GM19193 (cell line): ENCODE data around the gene MICAL1.
A peak's percentile ranks its signal among the peaks of the same experiment; 100 is the strongest.

Source experiments
- POLR2A ChIP-seq: IDR thresholded peaks from 4 replicates; pipeline ENCODE4 v1.6.1; 2011; ENCODE audit not compliant: insufficient read depth, insufficient read length; ENCODE audit errors: extremely low read depth

MICAL1 gene

DNA sequence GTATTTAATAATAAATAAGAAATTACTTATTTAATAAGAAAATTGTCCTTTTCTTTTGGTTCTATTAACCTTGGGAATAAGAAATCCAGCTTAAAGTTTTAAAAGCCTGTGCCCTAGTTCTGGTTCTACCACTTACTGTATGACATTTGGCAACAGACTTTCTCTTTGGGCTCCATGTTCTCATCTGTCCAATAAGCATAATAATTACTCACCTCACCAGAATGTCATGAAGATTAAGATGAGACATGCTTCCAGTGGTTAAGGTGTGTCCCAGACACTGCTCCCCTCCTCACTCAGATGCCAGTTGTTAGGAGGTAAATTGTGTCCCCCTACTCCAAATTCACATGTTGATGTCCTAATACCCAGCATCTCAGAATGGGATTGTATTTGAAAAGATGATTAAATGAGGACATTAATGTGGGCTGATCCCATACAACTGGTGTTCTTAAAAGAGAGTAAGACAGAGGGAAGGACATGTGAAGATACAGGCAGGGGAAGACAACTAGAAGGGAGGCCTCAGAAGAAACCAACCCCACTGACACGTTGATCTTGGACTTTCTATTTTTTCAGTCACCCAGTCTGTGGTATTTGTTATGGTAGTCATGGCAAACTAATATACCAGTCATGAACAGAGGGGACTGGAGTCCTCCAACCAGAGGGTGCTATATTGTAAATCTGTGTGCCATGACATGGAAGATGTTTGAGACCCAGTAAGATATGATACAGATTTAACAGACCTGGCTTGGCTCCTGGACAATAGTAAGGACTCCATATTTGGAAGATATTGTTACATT, 6.4 kb upstream of the MICAL1 start:
- TF ChIP-seq POLR2A, result no peak

GRCh38 chr6:109460161-109460829, 4.7 kb upstream of the MICAL1 start:
- no peak for TF ChIP-seq POLR2A

DNA sequence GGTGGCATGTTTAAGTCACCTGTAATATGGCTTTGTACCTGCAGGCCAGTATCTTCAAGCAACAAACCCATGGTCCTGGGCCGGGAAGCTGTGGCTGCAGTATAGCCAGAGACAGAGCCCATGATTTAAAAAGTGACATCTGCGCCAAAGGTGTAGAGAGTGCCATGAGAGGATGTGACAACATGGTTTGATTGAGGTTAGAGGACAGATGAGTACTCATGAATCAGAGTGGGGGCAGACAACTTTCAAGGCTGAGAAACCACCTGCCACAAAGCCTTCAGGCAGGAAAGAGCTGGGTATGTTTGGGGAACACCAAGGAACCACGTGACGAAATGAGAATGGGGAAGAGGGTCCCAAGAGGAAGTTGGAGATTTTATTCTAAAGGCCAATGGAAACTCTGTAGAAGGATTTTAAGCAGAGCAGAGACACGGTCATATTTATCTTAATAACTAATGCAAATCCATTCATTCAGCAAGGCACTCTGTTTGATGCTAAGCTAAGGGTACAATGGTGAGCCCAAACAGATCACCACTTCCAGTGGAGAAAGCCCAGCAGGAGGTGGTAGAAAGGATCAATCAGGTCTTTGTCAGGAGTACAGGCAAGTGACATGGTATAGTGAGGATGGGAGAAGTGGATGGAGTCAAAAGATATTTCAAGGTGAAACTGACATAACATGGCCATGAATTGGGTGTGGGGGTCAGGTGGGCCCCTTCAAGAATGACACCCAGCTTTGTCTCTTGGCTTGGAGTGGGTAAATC, 3.4 kb upstream of the MICAL1 start:
- TF ChIP-seq POLR2A, result no peak

DNA sequence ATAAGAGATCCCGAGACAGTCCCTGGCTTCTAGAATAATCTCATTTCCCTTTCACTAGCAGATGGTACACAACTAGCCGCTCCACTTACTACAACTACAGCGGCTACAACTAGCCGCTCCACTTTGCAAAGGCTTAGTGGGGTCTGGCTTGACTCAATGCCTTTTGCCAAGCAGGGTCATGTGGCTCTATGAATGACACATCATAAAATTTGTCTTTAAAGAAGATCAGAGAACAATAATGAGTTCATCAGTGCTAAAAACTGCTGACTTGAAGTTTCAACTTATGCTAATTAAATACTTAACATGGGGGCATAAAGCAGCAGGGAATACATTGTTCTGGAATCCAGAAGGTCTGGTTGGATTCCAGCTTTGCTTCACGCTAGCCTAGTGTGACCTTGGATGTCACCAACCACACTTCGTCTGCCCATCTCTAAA, 2.0 kb upstream of the MICAL1 start:
- no peak for TF ChIP-seq POLR2A

- peak; percentile 25 for TF ChIP-seq POLR2A
These were observed 1.4 kb upstream of the MICAL1 start for GRCh38 chr6:109456710-109457561.

DNA sequence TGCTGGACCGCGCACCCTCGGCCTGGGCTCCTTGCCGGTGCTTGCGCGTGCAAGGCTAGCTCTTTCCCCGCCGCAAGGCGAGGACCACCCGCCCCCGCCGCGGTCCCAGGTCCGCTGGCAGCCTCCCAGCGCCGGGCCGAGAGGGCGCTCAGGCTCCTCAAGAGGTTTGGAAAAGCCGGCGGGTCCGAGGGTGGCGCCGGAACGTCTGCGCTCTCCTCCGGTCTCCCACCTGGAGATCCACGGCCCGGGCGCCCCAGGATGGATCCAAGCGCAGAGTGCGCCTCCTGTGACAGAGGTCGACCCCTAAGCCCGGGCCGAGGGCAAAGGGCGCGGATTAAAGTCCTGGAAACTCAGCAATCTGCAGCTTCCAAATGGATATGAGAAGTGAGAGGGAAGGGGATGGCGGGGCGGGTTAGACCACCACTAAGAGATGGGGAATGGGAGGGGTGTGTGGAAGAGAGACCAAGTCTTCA, 575 bp upstream of the MICAL1 start:
- no peak for TF ChIP-seq POLR2A

DNA sequence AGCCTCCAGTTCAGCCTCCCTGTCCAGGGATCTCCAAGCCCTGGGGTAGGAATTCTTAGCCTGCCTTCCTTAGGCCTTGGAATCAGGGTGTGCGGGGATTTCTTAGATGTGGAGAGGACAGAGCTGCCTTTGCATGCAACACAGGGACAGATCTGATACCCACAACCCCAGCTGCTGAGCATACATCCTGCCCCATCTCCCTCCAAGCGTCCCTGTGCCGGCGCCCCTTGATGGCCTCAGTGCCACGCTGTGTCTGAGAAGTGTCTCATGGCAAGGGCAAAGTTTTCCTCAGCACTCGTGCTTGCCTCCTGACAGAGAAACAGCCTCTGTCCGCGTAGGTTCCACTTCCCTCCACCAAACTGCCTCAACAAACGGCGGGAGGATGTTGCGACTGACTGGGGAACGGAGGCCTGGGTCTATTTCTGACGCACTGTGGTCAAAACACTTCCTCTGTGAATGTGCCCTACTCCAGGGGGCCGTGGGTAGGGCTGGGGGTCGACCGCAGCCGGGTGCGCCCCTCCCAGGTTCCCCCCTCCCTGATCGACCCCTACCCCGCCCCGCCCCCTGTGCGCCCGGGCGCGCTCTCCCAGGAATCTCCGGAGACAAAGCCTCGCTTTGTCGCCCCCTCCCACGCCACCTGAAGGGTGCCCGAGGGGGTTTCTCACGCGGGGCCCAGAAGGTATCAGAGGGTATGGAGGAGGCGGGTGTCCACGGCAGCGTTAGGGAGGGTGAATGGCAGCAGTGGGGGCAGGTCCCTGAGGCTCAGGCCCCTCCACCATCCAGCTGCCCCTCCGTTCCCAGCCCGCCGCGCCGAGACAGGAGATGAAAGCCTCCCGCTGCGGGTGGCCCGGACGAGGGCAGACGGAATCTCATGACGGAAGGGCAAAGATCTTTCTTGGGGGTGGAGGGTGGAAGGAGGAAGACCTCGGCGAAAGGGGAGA, 806 bp downstream of the MICAL1 start:
- peak; percentile 77 for TF ChIP-seq POLR2A

- no peak for TF ChIP-seq POLR2A
These were observed 1.7 kb downstream of the MICAL1 start for GRCh38 chr6:109453594-109454495.

- no peak for TF ChIP-seq POLR2A
These were observed 2.4 kb downstream of the MICAL1 start for GRCh38 chr6:109453156-109453555.

DNA sequence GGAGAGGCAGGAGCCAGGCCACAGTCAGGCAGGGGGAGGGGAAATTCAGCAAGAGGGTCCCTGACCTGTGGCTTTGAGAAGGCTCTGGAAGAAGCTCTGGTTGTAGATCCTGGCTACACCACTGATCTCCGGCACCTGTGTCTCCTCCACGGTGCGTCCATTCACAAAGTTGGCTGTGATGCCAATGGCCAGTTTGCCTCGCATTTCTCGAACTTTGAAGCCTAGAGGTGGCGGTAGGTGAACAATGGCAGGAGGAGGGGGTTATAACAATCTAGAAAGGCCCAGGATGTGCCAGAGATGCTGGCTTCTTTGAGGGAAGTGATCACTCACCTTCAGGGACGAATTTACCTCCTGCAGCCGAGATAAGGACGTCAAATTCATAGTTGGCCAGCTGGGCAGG, 3.4 kb downstream of the MICAL1 start:
- no peak for TF ChIP-seq POLR2A

DNA sequence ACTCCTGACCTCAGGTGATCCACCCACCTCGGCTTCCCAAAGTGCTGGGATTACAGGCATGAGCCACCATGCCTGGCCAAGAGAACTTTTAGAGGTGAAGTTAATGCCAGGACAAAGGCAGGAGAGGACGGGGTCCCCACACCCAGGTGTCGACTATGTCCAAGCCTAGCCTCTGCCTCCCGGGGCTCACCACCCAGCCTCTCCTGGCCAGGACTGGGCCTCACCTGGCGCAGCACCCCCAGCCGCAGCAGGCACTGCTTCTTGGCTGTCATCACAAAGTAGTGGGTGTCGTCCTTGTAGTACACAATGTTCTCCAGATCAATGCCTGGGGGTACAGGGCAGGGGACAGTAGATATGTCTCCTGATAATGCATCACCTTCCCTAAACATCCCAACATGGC, 4.2 kb downstream of the MICAL1 start:
- no peak for TF ChIP-seq POLR2A

DNA sequence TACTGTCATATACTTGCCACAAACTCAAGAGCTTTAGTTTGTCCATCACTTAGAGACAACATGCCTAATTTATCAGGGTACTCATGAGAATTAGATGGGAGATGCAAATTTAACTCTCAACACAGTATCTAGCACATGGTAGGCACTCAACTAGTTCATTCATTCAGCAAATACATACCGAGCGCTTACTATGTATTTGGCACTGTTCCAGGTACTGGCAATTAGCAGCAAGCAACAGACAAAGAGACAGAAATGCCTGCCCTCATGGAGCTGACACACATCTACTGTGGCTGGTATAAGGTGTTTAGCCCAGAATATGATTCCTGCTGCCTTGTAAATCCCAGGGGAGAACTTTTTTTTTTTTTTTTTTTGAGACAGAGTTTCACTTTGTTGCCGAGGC, 4.8 kb downstream of the MICAL1 start:
- no peak for TF ChIP-seq POLR2A
